Suprapubic skin (tissue), 4 donors: Measurements from ENCODE around the gene ATP8B3. TPM values are rescaled to one million over a fixed set of nuclear protein-coding genes. Genes with fewer than 3 reads are reported as not detected.

Source experiments
- DNase-seq, 2 donors: peaks; one replicate each; pipeline ENCODE4 v3.0.0-alpha.2; 2019; ENCODE audit warnings: low spot score in 2 of 2
- H3K27ac ChIP-seq: fragments of 200-600 bp; sonication (generic); one replicate; pipeline ENCODE4 v1.5.1; 2019
- H3K27me3 ChIP-seq: fragments of 200-600 bp; sonication (generic); one replicate; pipeline ENCODE4 v1.5.1; 2019
- H3K36me3 ChIP-seq: fragments of 200-600 bp; sonication (generic); one replicate; pipeline ENCODE4 v1.5.1; 2019
- H3K4me1 ChIP-seq: fragments of 200-600 bp; sonication (generic); one replicate; pipeline ENCODE4 v1.5.1; 2019
- H3K4me3 ChIP-seq: fragments of 200-600 bp; sonication (generic); one replicate; pipeline ENCODE4 v1.5.1; 2019; ENCODE audit warnings: mild to moderate bottlenecking
- H3K9me3 ChIP-seq: fragments of 200-600 bp; sonication (generic); one replicate; pipeline ENCODE4 v1.5.1; 2019
- CTCF ChIP-seq, 2 donors: fragments of 200-600 bp in 1 of 2; fragments of 450-650 bp in 1 of 2; sonication (generic) in 1 of 2; IDR thresholded peaks; one replicate each; pipeline ENCODE4 v1.5.1; 2016 to 2019; ENCODE audit warnings: antibody characterized with exemption in 2 of 2, mild to moderate bottlenecking in 1 of 2, moderate library complexity in 1 of 2
- EP300 ChIP-seq: sonication (generic); formaldehyde crosslinking; IDR thresholded peaks from one replicate; pipeline ENCODE4 v1.6.1; 2017; ENCODE audit warnings: antibody characterized with exemption
- POLR2A ChIP-seq, 2 donors: fragments of 450-650 bp; IDR thresholded peaks; one replicate each; pipeline ENCODE4 v1.6.1; 2017; ENCODE audit warnings: antibody characterized with exemption in 2 of 2, mild to moderate bottlenecking in 2 of 2, moderate library complexity in 2 of 2
- POLR2AphosphoS5 ChIP-seq, 3 donors: sonication (generic); formaldehyde crosslinking; IDR thresholded peaks; one replicate each; pipeline ENCODE4 v1.6.1; 2017; ENCODE audit warnings: antibody characterized with exemption in 3 of 3
- WGBS: methylation state at CpG from one replicate; pipeline ENCODE4 v1.1.5; 2018; 5-methylcytosine and 5-hydroxymethylcytosine counted together
- total RNA-seq, 4 donors: library from RNA; depleted of rRNA; stranded (reverse); fragments of >200 nt; gene quantifications; one replicate each; pipeline ENCODE4 v1.1.0, GENCODE V29; 2016

Gene ATP8B3
- total RNA-seq, 4 donors from 2014 or later: 1.5 to 3.8 (median 1.8) TPM

GRCh38 chr19:1826557-1827521 is 14.8 kb upstream of the ATP8B3 start:
- WGBS: 86% methylated on average over 20 of the region's 63 CpGs
- Histone ChIP-seq H3K36me3 (peaks cover 73% of the 10 kb centered on the region), H3K4me3 (no peak overlapping the region), H3K9me3 (no peaks in the 10 kb centered on the region), H3K4me1 (peaks cover 11% of the 10 kb centered on the region), H3K27ac (no peak overlapping the region), H3K27me3 (no peaks in the 10 kb centered on the region)
- TF ChIP-seq POLR2AphosphoS5 (IDR thresholded peaks at IDR 0.05): no peak
- no peak for TF ChIP-seq EP300
- no peak for TF ChIP-seq CTCF (IDR thresholded peaks at IDR 0.05)
- no peak for TF ChIP-seq POLR2A (IDR thresholded peaks at IDR 0.05)
- no peak for DNase-seq

- WGBS: 29% methylated on average over 13 of the region's 15 CpGs
These were observed 14.0 kb upstream of the ATP8B3 start for GRCh38 chr19:1825909-1826556.

GRCh38 chr19:1824252-1824622 is 12.2 kb upstream of the ATP8B3 start:
- no peak overlapping the region for H3K4me3 ChIP-seq
- peaks cover 11% of the 10 kb centered on the region for H3K4me1 ChIP-seq
- TF ChIP-seq POLR2A (IDR thresholded peaks at IDR 0.05): no peak
- no peaks in the 10 kb centered on the region for H3K27me3 ChIP-seq
- H3K27ac ChIP-seq: no peak overlapping the region
- DNase-seq: no peak
- 81% methylated on average over 9 of the region's 14 CpGs for WGBS
- peaks cover 84% of the 10 kb centered on the region for H3K36me3 ChIP-seq
- H3K9me3 ChIP-seq: no peaks in the 10 kb centered on the region

More at GRCh38 chr19:1825909-1826556, 14.0 kb upstream of the ATP8B3 start:
- TF ChIP-seq POLR2A (IDR thresholded peaks at IDR 0.05) (no peak), CTCF (IDR thresholded peaks at IDR 0.05) (peak; percentile 82 to 88)
- Histone ChIP-seq H3K4me1 (peaks cover 11% of the 10 kb centered on the region), H3K9me3 (no peaks in the 10 kb centered on the region), H3K4me3 (no peak overlapping the region), H3K36me3 (peaks cover 80% of the 10 kb centered on the region), H3K27ac (no peak overlapping the region), H3K27me3 (no peaks in the 10 kb centered on the region)
- DNase-seq: peak in 1 of 2 donors; percentile 87

- no peak overlapping the region for H3K4me3 ChIP-seq
- peaks cover 11% of the 10 kb centered on the region for H3K4me1 ChIP-seq
- H3K36me3 ChIP-seq: peaks cover 88% of the 10 kb centered on the region
- H3K27me3 ChIP-seq: no peaks in the 10 kb centered on the region
- no peak overlapping the region for H3K27ac ChIP-seq
- WGBS: 84% methylated on average over 5 of the region's 36 CpGs
- TF ChIP-seq POLR2AphosphoS5 (IDR thresholded peaks at IDR 0.05): no peak
- no peak for TF ChIP-seq EP300
- TF ChIP-seq CTCF (IDR thresholded peaks at IDR 0.05): no peak
- no peak for TF ChIP-seq POLR2A (IDR thresholded peaks at IDR 0.05)
- no peaks in the 10 kb centered on the region for H3K9me3 ChIP-seq
- DNase-seq: no peak
These were observed 11.6 kb upstream of the ATP8B3 start for GRCh38 chr19:1823539-1824251.

GRCh38 chr19:1823020-1823419 is 10.9 kb upstream of the ATP8B3 start:
- Histone ChIP-seq H3K4me3 (no peak overlapping the region), H3K27me3 (no peaks in the 10 kb centered on the region), H3K9me3 (no peaks in the 10 kb centered on the region), H3K4me1 (peaks cover 11% of the 10 kb centered on the region), H3K27ac (no peak overlapping the region), H3K36me3 (peaks cover 88% of the 10 kb centered on the region)
- no peak for DNase-seq
- 100% methylated on average over 3 of the region's 8 CpGs for WGBS
- TF ChIP-seq POLR2A (IDR thresholded peaks at IDR 0.05) (no peak), EP300 (no peak), POLR2AphosphoS5 (IDR thresholded peaks at IDR 0.05) (no peak), CTCF (IDR thresholded peaks at IDR 0.05) (no peak)
